Measurements from ENCODE around the gene BDH2.
A peak's percentile ranks its signal among the peaks of the same experiment; 100 is the strongest.

BDH2 gene

GRCh38 chr4:103046416-103047290 lies 53.0 kb downstream of the BDH2 start:
- ATAC-seq, result peak; percentile 96
- TF ChIP-seq CREB5 (CRISPR knock-in tag; IDR thresholded peaks at IDR 0.05; ENCODE audit: low read depth) (no peak), ZFP3 (CRISPR knock-in tag; IDR thresholded peaks at IDR 0.05) (no peak), ZNF70 (CRISPR knock-in tag; IDR thresholded peaks at IDR 0.05) (no peak), CSRNP3 (CRISPR knock-in tag; IDR thresholded peaks at IDR 0.05) (no peak), SNAI2 (CRISPR knock-in tag; IDR thresholded peaks at IDR 0.05) (no peak), ESRRG (CRISPR knock-in tag; IDR thresholded peaks at IDR 0.05) (no peak), RARB (CRISPR knock-in tag; IDR thresholded peaks at IDR 0.05) (no peak), ARNTL (CRISPR knock-in tag; IDR thresholded peaks at IDR 0.05; ENCODE audit: borderline replicate concordance, low read depth) (no peak), OSR1 (CRISPR knock-in tag; IDR thresholded peaks at IDR 0.05) (no peak), ZNF8 (CRISPR knock-in tag; IDR thresholded peaks at IDR 0.05) (no peak), ZC3H10 (CRISPR knock-in tag; IDR thresholded peaks at IDR 0.05) (no peak)

GRCh38 chr4:103044183-103044582 lies 55.5 kb downstream of the BDH2 start:
- no peak for TF ChIP-seq CREB5 (CRISPR knock-in tag; IDR thresholded peaks at IDR 0.05; ENCODE audit: low read depth)
- no peak for TF ChIP-seq BACH2 (CRISPR knock-in tag; IDR thresholded peaks at IDR 0.05; ENCODE audit: borderline replicate concordance)
- no peak for TF ChIP-seq CSRNP3 (CRISPR knock-in tag; IDR thresholded peaks at IDR 0.05)
- TF ChIP-seq ZFP3 (CRISPR knock-in tag; IDR thresholded peaks at IDR 0.05), result no peak
- no peak for TF ChIP-seq ISL1 (CRISPR knock-in tag; IDR thresholded peaks at IDR 0.05)
- no peak for ATAC-seq

GRCh38 chr4:103036169-103036568 lies 63.5 kb downstream of the BDH2 start:
- no peak for ATAC-seq

More at GRCh38 chr4:103036169-103036568, 63.5 kb downstream of the BDH2 start:
- TF ChIP-seq ZFP30 (CRISPR knock-in tag; IDR thresholded peaks at IDR 0.05) (no peak), ZFP3 (CRISPR knock-in tag; IDR thresholded peaks at IDR 0.05) (no peak), ARNTL (CRISPR knock-in tag; IDR thresholded peaks at IDR 0.05; ENCODE audit: borderline replicate concordance, low read depth) (no peak), PATZ1 (CRISPR knock-in tag; IDR thresholded peaks at IDR 0.05; ENCODE audit: borderline replicate concordance) (no peak), CSRNP3 (CRISPR knock-in tag; IDR thresholded peaks at IDR 0.05) (no peak)

Data from SK-N-SH treated with all-trans-retinoic acid at 6 μM for 48 hours (cell line).